GM23338 (cell line): ENCODE results near the gene NLRP6.
A peak's percentile ranks its signal among the peaks of the same experiment; 100 is the strongest.

Experiments used
- CREB1 ChIP-seq: fragments of 250-450 bp; sonication (Bioruptor Pico); IDR thresholded peaks from 2 replicates; pipeline ENCODE4 v1.5.0; 2020; ENCODE audit warnings: low read depth, mild to moderate bottlenecking, moderate library complexity
- CTCF ChIP-seq, 2 experiments: fragments of 200-600 bp in 1 of 2; sonication (generic) in 1 of 2; conservative IDR thresholded peaks; 2 replicates each; pipeline versions ENCODE4 v1.5.1 to v1.6.1; 2016 to 2017; ENCODE audit warnings: antibody characterized with exemption in 2 of 2, low read depth in 2 of 2, mild to moderate bottlenecking in 2 of 2, moderate library complexity in 1 of 2
- ETS1 ChIP-seq: IDR thresholded peaks from 2 replicates; pipeline ENCODE4 v1.6.1; 2016; ENCODE audit warnings: antibody characterized with exemption
- EZH2 ChIP-seq: fragments of 200-600 bp; sonication (generic); IDR thresholded peaks from one replicate; pipeline ENCODE4 v1.8.0; 2017; ENCODE audit warnings: antibody characterized with exemption, mild to moderate bottlenecking, low read depth; ENCODE audit not compliant: unreplicated experiment
- EZH2phosphoT487 ChIP-seq: fragments of 200-600 bp; sonication (generic); IDR thresholded peaks from one replicate; pipeline ENCODE4 v1.8.1; 2018; ENCODE audit warnings: antibody characterized with exemption; ENCODE audit not compliant: unreplicated experiment
- POLR2AphosphoS5 ChIP-seq: IDR thresholded peaks from 2 replicates; pipeline ENCODE4 v1.6.1; 2016; ENCODE audit warnings: antibody characterized with exemption, low read depth
- ZNF331 ChIP-seq: fragments of 250-450 bp; sonication (Bioruptor Pico); IDR thresholded peaks from 2 replicates; pipeline ENCODE4 v1.5.0; 2020; ENCODE audit warnings: low read depth, mild to moderate bottlenecking, moderate library complexity
- TF ChIP-seq, protein P1 (sequence below): IDR thresholded peaks from one replicate; pipeline ENCODE4 v1.6.1; 2018; ENCODE audit warnings: antibody characterized with exemption; ENCODE audit not compliant: unreplicated experiment

DNA sequence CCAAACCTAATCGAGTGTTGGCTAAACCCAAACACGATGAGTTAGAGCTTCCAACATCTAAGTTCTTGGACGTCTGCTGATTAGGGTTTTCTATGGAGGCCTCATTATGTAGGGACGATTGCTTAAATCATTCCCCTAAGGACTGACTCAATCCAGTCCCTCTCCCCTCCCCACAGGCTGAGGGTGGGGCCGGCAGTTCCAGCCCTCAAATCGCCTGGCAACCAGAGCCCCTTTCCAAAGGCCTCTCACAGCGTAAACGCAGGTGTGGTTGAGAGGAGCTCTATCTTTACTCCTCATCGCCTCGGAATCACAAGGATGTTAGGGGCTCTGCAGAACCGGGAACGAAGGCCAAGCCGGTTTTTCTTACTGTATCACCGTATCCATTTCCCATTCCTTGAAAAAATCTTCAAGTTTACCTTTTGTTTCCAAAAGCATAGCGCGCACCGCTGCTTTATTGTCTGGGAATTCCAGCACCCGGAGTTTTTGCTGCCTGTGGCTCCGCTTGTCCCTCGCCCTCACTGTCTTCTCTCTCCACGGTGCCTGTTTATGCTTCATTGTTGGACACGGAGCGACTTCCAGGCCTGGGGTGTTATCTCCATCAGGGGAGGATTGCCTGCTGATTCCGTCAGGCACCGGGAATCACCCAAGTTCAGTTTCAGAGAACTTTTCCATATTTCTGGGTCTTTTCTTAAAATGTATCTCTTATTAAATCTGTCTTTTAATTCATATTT, 56.2 kb downstream of the NLRP6 start:
- TF ChIP-seq EZH2: no peak
- TF ChIP-seq CTCF (conservative IDR thresholded peaks at IDR 0.05; ENCODE audit: low read depth in 2 of 2): no peak
- TF ChIP-seq POLR2AphosphoS5: peak; percentile 66; the same call in 1 of the 2 replicates
- no peak for TF ChIP-seq EZH2phosphoT487
- TF ChIP-seq, protein P1, sequence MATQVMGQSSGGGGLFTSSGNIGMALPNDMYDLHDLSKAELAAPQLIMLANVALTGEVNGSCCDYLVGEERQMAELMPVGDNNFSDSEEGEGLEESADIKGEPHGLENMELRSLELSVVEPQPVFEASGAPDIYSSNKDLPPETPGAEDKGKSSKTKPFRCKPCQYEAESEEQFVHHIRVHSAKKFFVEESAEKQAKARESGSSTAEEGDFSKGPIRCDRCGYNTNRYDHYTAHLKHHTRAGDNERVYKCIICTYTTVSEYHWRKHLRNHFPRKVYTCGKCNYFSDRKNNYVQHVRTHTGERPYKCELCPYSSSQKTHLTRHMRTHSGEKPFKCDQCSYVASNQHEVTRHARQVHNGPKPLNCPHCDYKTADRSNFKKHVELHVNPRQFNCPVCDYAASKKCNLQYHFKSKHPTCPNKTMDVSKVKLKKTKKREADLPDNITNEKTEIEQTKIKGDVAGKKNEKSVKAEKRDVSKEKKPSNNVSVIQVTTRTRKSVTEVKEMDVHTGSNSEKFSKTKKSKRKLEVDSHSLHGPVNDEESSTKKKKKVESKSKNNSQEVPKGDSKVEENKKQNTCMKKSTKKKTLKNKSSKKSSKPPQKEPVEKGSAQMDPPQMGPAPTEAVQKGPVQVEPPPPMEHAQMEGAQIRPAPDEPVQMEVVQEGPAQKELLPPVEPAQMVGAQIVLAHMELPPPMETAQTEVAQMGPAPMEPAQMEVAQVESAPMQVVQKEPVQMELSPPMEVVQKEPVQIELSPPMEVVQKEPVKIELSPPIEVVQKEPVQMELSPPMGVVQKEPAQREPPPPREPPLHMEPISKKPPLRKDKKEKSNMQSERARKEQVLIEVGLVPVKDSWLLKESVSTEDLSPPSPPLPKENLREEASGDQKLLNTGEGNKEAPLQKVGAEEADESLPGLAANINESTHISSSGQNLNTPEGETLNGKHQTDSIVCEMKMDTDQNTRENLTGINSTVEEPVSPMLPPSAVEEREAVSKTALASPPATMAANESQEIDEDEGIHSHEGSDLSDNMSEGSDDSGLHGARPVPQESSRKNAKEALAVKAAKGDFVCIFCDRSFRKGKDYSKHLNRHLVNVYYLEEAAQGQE: no peak
- TF ChIP-seq CREB1 (CRISPR knock-in tag): no peak
- no peak for TF ChIP-seq ZNF331 (CRISPR knock-in tag)
- TF ChIP-seq ETS1: no peak
